ENCODE results near the gene MAB21L3. TPM values are rescaled to one million over a fixed set of nuclear protein-coding genes. Genes with fewer than 3 reads are reported as not detected.

The MAB21L3 gene
- total RNA-seq (2021), result not detected in 2 replicates
- long read RNA-seq, result 0 reads

GRCh38 chr1:116110567-116111523 is at the start of gene MAB21L3:
MAB21L3 (plus strand) TSS chr1:116111399; CDS start chr1:116112616, 1,217 bp downstream.
- no peak within 1 kb of the TSS for H2BK20ac ChIP-seq (ENCODE audit: low read depth, low read length, poor library complexity, severe bottlenecking)
- H3K18ac ChIP-seq (ENCODE audit: insufficient read length, low read depth, low read length), result no peak within 1 kb of the TSS
- H3K79me2 ChIP-seq (ENCODE audit: insufficient read depth, low read length), result no peaks in the 10 kb centered on the region
- no peaks in the 10 kb centered on the region for H3K9me3 ChIP-seq (ENCODE audit: control insufficient read depth, low read depth, low read length)
- H4K20me1 ChIP-seq (ENCODE audit: control insufficient read depth, insufficient read depth, insufficient read length), result no peaks in the 10 kb centered on the region
- H3K4me1 Mint-ChIP-seq, result peaks cover 2 to 3% of the 10 kb centered on the region in 2 experiments; a peak in 3 of 4 replicates
- no peak within 1 kb of the TSS; a peak in 1 of 7 replicates for H3K27ac Mint-ChIP-seq
- H2AFZ ChIP-seq (ENCODE audit: low read length), result no peak within 1 kb of the TSS
- no peaks in the 10 kb centered on the region for H3K36me3 Mint-ChIP-seq (ENCODE audit: insufficient read depth in 1 of 3, low read depth in 3 of 3)
- no peaks in the 10 kb centered on the region for H3K9me3 Mint-ChIP-seq
- H4K8ac ChIP-seq (replicated peaks; ENCODE audit: insufficient read length, low read depth, low read length), result no peak within 1 kb of the TSS
- H2BK5ac ChIP-seq (ENCODE audit: insufficient read length, low read length), result no peak within 1 kb of the TSS
- no peak within 1 kb of the TSS for H3K9ac ChIP-seq (ENCODE audit: extremely low read depth, insufficient read length, low read length)
- H2BK120ac ChIP-seq (ENCODE audit: low read depth, low read length, poor library complexity, severe bottlenecking), result no peak within 1 kb of the TSS
- H3T11ph ChIP-seq (ENCODE audit: low read length), result no peak within 1 kb of the TSS
- H2BK12ac ChIP-seq (ENCODE audit: insufficient read length, low read depth, low read length), result no peak within 1 kb of the TSS
- H2AK5ac ChIP-seq (ENCODE audit: insufficient read length, low read length), result no peak within 1 kb of the TSS
- no peak for DNase-seq
- no peak within 1 kb of the TSS for H3K27ac ChIP-seq (ENCODE audit: insufficient read length, low read depth, low read length)
- no peak within 1 kb of the TSS for H3K4me3 Mint-ChIP-seq
- H3K4ac ChIP-seq (ENCODE audit: low read depth, low read length), result no peak within 1 kb of the TSS
- H3K27me3 Mint-ChIP-seq (ENCODE audit: low read depth), result no peaks in the 10 kb centered on the region; the same call in 1 of the 2 replicates
- H3K14ac ChIP-seq (ENCODE audit: insufficient read depth, low read length), result no peak within 1 kb of the TSS
- no peaks in the 10 kb centered on the region for H3K23me2 ChIP-seq (ENCODE audit: insufficient read length, low read depth, low read length, poor library complexity, severe bottlenecking)
- no peaks in the 10 kb centered on the region for H3K79me1 ChIP-seq (ENCODE audit: insufficient read depth, low read depth, low read length, poor library complexity, severe bottlenecking)
- no peak within 1 kb of the TSS for H3K23ac ChIP-seq (ENCODE audit: insufficient read length, low read depth, low read length)
- no peak within 1 kb of the TSS for H4K91ac ChIP-seq (ENCODE audit: insufficient read length, low read depth, low read length)
- H3K27me3 ChIP-seq (ENCODE audit: insufficient read depth, low read length), result no peaks in the 10 kb centered on the region
- H3K4me2 ChIP-seq (ENCODE audit: insufficient read depth, insufficient read length, low read length), result no peak within 1 kb of the TSS
- no peak within 1 kb of the TSS for H3K56ac ChIP-seq (ENCODE audit: insufficient read length, low read depth, low read length)
- no peak for TF ChIP-seq CTCF (conservative IDR thresholded peaks at IDR 0.05)
- no CpG with 5 or more reads among the region's 12 CpGs for WGBS (ENCODE audit: extremely low coverage, insufficient read length, low lambda C conversion rate)
- no peak within 1 kb of the TSS for H4K5ac ChIP-seq (ENCODE audit: insufficient read length, low read depth, low read length)
- no peak within 1 kb of the TSS for H2BK15ac ChIP-seq (ENCODE audit: low read depth, low read length)
- no peaks in the 10 kb centered on the region for H3K4me1 ChIP-seq (ENCODE audit: insufficient read depth, low read length)
